Lung (tissue), 12 donors: ENCODE measurements around the gene PDX1. TPM values are rescaled to one million over a fixed set of nuclear protein-coding genes. Genes with fewer than 3 reads are reported as not detected.

Experiments
- ATAC-seq: fragments of 200-7000 bp; cut with Tn5 transposase; one replicate; pipeline ENCODE4 v1.9.1; 2020; ENCODE audit warnings: moderate number of reproducible peaks; ENCODE audit not compliant: insufficient read depth, low FRiP score
- DNase-seq, 3 donors: peaks; one replicate each; pipeline ENCODE4 v3.0.0-alpha.2; 2013 to 2017
- H3K27ac ChIP-seq, 2 donors: one replicate each; pipeline ENCODE4 v1.5.1; 2013; ENCODE audit warnings: mild to moderate bottlenecking in 2 of 2, moderate library complexity in 2 of 2, control low read depth in 1 of 2, inconsistent platforms in 1 of 2, low read depth in 1 of 2, low read length in 1 of 2
- H3K27me3 ChIP-seq, 3 donors: one replicate each; pipeline ENCODE4 v1.5.1; 2013; ENCODE audit warnings: low read length in 2 of 3; ENCODE audit not compliant: control insufficient read depth in 3 of 3, insufficient read depth in 3 of 3
- H3K36me3 ChIP-seq, 4 donors: one replicate each; pipeline ENCODE4 v1.5.1; 2013; ENCODE audit warnings: low read length in 4 of 4, mild to moderate bottlenecking in 1 of 4, moderate library complexity in 1 of 4; ENCODE audit not compliant: control insufficient read depth in 4 of 4, insufficient read depth in 4 of 4
- H3K4me1 ChIP-seq, 5 donors: one replicate each; pipeline ENCODE4 v1.5.1; 2013; ENCODE audit warnings: low read length in 5 of 5, mild to moderate bottlenecking in 2 of 5, moderate library complexity in 1 of 5; ENCODE audit not compliant: control insufficient read depth in 5 of 5, insufficient read depth in 5 of 5
- H3K4me3 ChIP-seq: one replicate; pipeline ENCODE4 v1.5.1; 2013; ENCODE audit warnings: mild to moderate bottlenecking, control low read depth, moderate library complexity
- H3K9ac ChIP-seq, 2 donors: one replicate each; pipeline ENCODE4 v1.5.1; 2013; ENCODE audit warnings: low read length in 2 of 2, control low read depth in 1 of 2; ENCODE audit not compliant: insufficient read depth in 1 of 2
- H3K9me3 ChIP-seq, 4 donors: one replicate each; pipeline ENCODE4 v1.5.1; 2013; ENCODE audit warnings: low read length in 3 of 4, mild to moderate bottlenecking in 1 of 4, moderate library complexity in 1 of 4; ENCODE audit not compliant: control insufficient read depth in 4 of 4, insufficient read depth in 3 of 4
- WGBS, 2 donors: extraction: QIAGEN DNeasy Blood & Tissue Kit; methylation state at CpG; one replicate each; pipeline ENCODE4 v1.1.7; 2013; 5-methylcytosine and 5-hydroxymethylcytosine counted together
- polyA plus RNA-seq, 2 donors: library from polyadenylated mRNA; stranded (reverse); fragments of 200-250 nt; gene quantifications; one replicate each; pipeline ENCODE4 v1.2.1, GENCODE V29; 2013
- total RNA-seq, 2 donors: library from RNA; depleted of rRNA in 1 of 2; stranded (reverse); fragments of >200 nt in 1 of 2; gene quantifications; one replicate each; pipeline ENCODE4 v1.2.1, GENCODE V29; 2014 to 2021
- TF ChIP-seq, protein P1 (sequence below): IDR thresholded peaks from 2 replicates; pipeline ENCODE4 v1.5.1; 2012; ENCODE audit warnings: mild to moderate bottlenecking; ENCODE audit errors: control extremely low read depth, extremely low read depth
- donor health status: control.
- donor health status: control.
- donor health status: Bipolar disorder and iron deficiency.
- donor health status: healthy.
- donor health status: DM: yes; HTN: yes; CAD: no.

The PDX1 gene
- total and polyA plus RNA-seq, 4 donors = not detected

DNA sequence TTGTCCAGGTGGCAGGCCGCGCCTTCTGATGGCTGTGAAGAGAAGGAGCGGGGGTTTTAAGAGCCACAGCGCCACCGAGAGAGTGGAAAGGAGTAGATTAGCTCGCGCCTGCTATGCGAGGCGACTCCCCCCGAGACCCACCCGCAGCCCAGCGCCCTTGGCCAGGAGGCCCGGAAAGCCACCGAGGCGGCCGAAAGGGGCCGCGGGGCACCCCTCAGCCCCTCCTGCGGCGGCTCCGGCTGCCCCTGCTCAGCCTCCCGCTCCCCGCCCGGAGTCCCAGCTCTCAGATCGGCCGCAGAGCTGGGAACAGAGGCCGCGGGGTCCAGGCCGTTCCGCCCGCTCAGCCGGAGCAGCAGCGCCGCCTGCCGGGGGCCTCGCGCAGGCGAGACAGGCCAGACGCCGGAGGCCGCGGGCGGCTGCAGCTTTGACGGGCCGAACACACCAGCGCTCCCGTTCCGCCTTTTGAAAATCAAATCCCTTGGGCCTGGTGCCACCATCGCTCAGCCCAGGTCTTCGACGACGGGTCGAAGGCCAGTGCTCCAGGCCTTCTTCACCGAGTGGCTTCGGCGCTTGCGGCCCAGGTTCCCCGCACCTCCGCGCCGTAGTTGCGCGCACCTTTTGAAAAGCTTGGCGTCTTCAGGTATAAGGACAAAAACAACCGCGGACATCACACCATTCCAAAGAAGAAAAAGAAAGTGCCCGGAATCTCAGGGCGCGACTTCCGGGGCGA is 34.0 kb downstream of the PDX1 start:
- TF ChIP-seq, protein P1, sequence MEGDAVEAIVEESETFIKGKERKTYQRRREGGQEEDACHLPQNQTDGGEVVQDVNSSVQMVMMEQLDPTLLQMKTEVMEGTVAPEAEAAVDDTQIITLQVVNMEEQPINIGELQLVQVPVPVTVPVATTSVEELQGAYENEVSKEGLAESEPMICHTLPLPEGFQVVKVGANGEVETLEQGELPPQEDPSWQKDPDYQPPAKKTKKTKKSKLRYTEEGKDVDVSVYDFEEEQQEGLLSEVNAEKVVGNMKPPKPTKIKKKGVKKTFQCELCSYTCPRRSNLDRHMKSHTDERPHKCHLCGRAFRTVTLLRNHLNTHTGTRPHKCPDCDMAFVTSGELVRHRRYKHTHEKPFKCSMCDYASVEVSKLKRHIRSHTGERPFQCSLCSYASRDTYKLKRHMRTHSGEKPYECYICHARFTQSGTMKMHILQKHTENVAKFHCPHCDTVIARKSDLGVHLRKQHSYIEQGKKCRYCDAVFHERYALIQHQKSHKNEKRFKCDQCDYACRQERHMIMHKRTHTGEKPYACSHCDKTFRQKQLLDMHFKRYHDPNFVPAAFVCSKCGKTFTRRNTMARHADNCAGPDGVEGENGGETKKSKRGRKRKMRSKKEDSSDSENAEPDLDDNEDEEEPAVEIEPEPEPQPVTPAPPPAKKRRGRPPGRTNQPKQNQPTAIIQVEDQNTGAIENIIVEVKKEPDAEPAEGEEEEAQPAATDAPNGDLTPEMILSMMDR = peak; percentile 56
- Histone ChIP-seq H3K4me1 (peaks cover 0 to 10% (median 5%) of the 10 kb centered on the region in 5 donors), H3K9me3 (peaks cover 0 to 2% (median 0%) of the 10 kb centered on the region in 4 donors), H3K36me3 (no peaks in the 10 kb centered on the region), H3K27ac (no peak overlapping the region), H3K4me3 (peak overlapping the region; percentile 20), H3K9ac (no peak overlapping the region), H3K27me3 (peaks cover 3 to 73% (median 71%) of the 10 kb centered on the region in 3 donors)
- peak; percentile 91 for ATAC-seq
- DNase-seq = peak; percentile 73 to 85 (median 84)
- 2% methylated on average over 53 to 71 of the region's 71 CpGs for WGBS, 2 donors

DNA sequence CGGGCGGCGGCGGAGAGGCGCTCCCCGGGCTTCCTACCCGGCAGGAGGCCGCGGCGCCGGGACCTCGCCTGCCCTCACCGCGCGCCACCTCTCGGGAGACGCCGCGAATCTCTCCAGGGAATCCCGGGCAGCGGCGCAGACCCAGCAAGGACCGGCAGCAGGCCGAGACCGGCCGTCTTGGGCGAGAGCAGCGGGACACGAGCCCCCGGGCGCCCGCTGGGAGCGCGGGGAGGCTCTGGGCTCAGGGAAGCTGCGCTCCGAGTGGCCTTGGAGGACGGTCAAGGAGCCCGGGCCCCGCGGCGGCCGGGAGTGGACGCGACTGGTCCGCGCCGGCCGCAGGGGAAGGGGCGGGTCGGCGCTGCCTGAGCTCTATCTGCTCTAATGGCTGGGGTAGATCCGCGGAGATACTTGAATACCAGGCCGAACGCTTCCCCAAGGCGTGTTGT is 34.6 kb downstream of the PDX1 start:
- WGBS, 2 donors = 2 to 5% methylated on average over 51 to 56 of the region's 56 CpGs
- Histone ChIP-seq H3K9me3 (peaks cover 0 to 2% (median 0%) of the 10 kb centered on the region in 4 donors), H3K36me3 (no peaks in the 10 kb centered on the region), H3K9ac (no peak overlapping the region), H3K27me3 (peaks cover 9 to 76% (median 74%) of the 10 kb centered on the region in 3 donors), H3K4me3 (peak overlapping the region; percentile 20), H3K27ac (no peak overlapping the region), H3K4me1 (peaks cover 0 to 10% (median 5%) of the 10 kb centered on the region in 5 donors)
- DNase-seq (peak in 1 of 3 donors; percentile 22), ATAC-seq (peak; percentile 50)
- TF ChIP-seq, protein P1 = no peak

DNA sequence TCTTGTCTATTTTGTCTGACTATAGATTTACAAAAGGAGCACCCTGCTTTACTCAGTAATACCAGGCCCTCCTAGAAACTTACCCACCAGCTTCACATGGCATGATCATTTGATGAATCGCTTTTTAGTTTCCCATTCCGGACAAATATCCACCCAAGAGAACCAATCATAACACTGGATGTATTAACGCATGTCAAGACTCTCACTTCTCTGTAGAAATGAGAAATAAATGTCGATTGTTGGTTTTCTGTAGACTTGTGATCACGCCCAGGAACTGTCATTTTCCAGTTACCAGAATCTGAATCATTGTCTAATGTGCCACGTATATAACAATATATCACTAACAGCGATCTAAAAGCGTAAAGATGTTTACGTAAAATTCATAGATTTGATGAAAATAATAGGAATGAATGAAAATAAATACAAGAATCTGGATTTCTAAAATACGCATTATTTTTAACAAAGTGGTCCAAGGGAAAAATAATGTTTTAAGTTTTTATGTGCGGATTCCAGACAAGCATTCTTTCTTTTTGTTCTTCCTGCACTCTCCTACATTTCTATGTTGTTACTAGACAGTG is 35.3 kb downstream of the PDX1 start:
- Histone ChIP-seq H3K27ac (no peak overlapping the region), H3K4me1 (peaks cover 0 to 10% (median 6%) of the 10 kb centered on the region in 5 donors), H3K36me3 (no peaks in the 10 kb centered on the region), H3K9ac (no peak overlapping the region), H3K9me3 (no peaks in the 10 kb centered on the region), H3K4me3 (no peak overlapping the region), H3K27me3 (peaks cover 9 to 83% (median 79%) of the 10 kb centered on the region in 3 donors)
- TF ChIP-seq, protein P1 = no peak
- ATAC-seq (no peak), DNase-seq (no peak)
- WGBS, 2 donors = 39 to 44% methylated on average over 11 of the region's 11 CpGs
